IPS-20b (cell line): ENCODE data around the gene MKNK1.

Experiments
- H3K27ac ChIP-seq: one replicate; pipeline ENCODE4 v1.5.1; 2013; ENCODE audit warnings: low read length
- H3K27me3 ChIP-seq: 2 replicates; pipeline ENCODE4 v1.6.1; 2013; ENCODE audit warnings: mild to moderate bottlenecking, low read length, inconsistent platforms; ENCODE audit not compliant: insufficient read depth
- H3K36me3 ChIP-seq: 2 replicates; pipeline ENCODE4 v1.6.1; 2013; ENCODE audit warnings: low read depth, mild to moderate bottlenecking, inconsistent platforms, low read length, moderate library complexity; ENCODE audit not compliant: insufficient read depth
- H3K4me1 ChIP-seq: 2 replicates; pipeline ENCODE4 v1.6.1; 2013; ENCODE audit warnings: mild to moderate bottlenecking, control low read depth, inconsistent platforms, low read length, moderate library complexity; ENCODE audit not compliant: insufficient read depth
- H3K4me3 ChIP-seq: 2 replicates; pipeline ENCODE4 v1.5.1; 2013; ENCODE audit warnings: mild to moderate bottlenecking, low read length, inconsistent platforms
- H3K9ac ChIP-seq: 2 replicates; pipeline ENCODE4 v1.6.1; 2013; ENCODE audit warnings: low read depth, mild to moderate bottlenecking, inconsistent platforms, low read length, moderate library complexity
- H3K9me3 ChIP-seq: 2 replicates; pipeline ENCODE4 v1.6.1; 2013; ENCODE audit warnings: mild to moderate bottlenecking, low read depth, low read length, inconsistent platforms; ENCODE audit not compliant: insufficient read depth

The MKNK1 gene

GRCh38 chr1:46617833-46618232 lies 13.8 kb upstream of the MKNK1 start:
- no peaks in the 10 kb centered on the region for H3K9me3 ChIP-seq
- peaks cover 26% of the 10 kb centered on the region for H3K27me3 ChIP-seq
- peaks cover 16% of the 10 kb centered on the region for H3K4me1 ChIP-seq
- H3K4me3 ChIP-seq: no peak overlapping the region
- no peak overlapping the region for H3K27ac ChIP-seq
- H3K36me3 ChIP-seq: no peaks in the 10 kb centered on the region
- H3K9ac ChIP-seq: no peak overlapping the region

- H3K4me1 ChIP-seq: peaks cover 16% of the 10 kb centered on the region
- H3K36me3 ChIP-seq: no peaks in the 10 kb centered on the region
- no peak overlapping the region for H3K27ac ChIP-seq
- H3K4me3 ChIP-seq: peak overlapping the region; percentile 76
- no peaks in the 10 kb centered on the region for H3K9me3 ChIP-seq
- peaks cover 26% of the 10 kb centered on the region for H3K27me3 ChIP-seq
- H3K9ac ChIP-seq: peak overlapping the region; percentile 55; the same call in 1 of the 2 replicates
These were observed 13.2 kb upstream of the MKNK1 start for GRCh38 chr1:46617108-46617800.

GRCh38 chr1:46616277-46617107 lies 12.4 kb upstream of the MKNK1 start, which contains the start of gene MOB3C:
Gene MOB3C, minus strand, starts transcription at chr1:46616811. Its CDS starts 3,490 bp downstream, at chr1:46613321.
- Histone ChIP-seq H3K36me3 (no peaks in the 10 kb centered on the region), H3K9ac (peak within 1 kb of the TSS; percentile 55; the same call in 1 of the 2 replicates), H3K4me1 (peaks cover 19% of the 10 kb centered on the region), H3K4me3 (peak within 1 kb of the TSS; percentile 76), H3K9me3 (no peaks in the 10 kb centered on the region), H3K27me3 (peaks cover 26% of the 10 kb centered on the region), H3K27ac (no peak within 1 kb of the TSS)

DNA sequence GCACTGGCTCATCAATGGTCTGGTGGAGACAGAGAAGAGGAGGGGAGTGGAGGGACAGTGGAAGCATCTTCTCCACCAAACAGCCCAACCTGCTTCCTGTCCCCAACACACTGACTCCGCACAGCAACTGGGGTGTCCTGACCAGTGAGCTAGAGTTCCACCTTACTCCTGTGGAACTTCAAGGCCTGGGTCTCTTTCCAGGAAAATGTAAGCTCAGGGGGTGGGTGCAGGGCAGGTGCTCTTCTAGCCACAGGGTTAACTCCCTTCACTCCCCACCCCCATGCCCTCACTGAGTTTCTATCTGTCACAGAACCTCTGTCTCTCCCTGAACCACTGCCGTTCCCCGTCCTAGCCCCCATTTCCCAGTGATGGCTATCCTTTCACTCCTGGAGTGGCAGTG lies 11.7 kb upstream of the MKNK1 start:
- Histone ChIP-seq H3K9me3 (no peaks in the 10 kb centered on the region), H3K27ac (no peak overlapping the region), H3K4me3 (peak overlapping the region; percentile 76; the same call in 1 of the 2 replicates), H3K9ac (no peak overlapping the region), H3K36me3 (no peaks in the 10 kb centered on the region), H3K27me3 (peaks cover 25% of the 10 kb centered on the region), H3K4me1 (peaks cover 22% of the 10 kb centered on the region)

GRCh38 chr1:46615088-46615487 lies 11.0 kb upstream of the MKNK1 start:
- Histone ChIP-seq H3K27me3 (peaks cover 18% of the 10 kb centered on the region), H3K4me1 (peaks cover 22% of the 10 kb centered on the region), H3K9ac (no peak overlapping the region), H3K9me3 (no peaks in the 10 kb centered on the region), H3K27ac (no peak overlapping the region), H3K4me3 (no peak overlapping the region), H3K36me3 (no peaks in the 10 kb centered on the region)

GRCh38 chr1:46614604-46614984 lies 10.5 kb upstream of the MKNK1 start:
- H3K36me3 ChIP-seq: no peaks in the 10 kb centered on the region
- peaks cover 22% of the 10 kb centered on the region for H3K4me1 ChIP-seq
- no peak overlapping the region for H3K4me3 ChIP-seq
- no peak overlapping the region for H3K27ac ChIP-seq
- peaks cover 18% of the 10 kb centered on the region for H3K27me3 ChIP-seq
- peak overlapping the region; percentile 22; the same call in 1 of the 2 replicates for H3K9ac ChIP-seq
- H3K9me3 ChIP-seq: no peaks in the 10 kb centered on the region

DNA sequence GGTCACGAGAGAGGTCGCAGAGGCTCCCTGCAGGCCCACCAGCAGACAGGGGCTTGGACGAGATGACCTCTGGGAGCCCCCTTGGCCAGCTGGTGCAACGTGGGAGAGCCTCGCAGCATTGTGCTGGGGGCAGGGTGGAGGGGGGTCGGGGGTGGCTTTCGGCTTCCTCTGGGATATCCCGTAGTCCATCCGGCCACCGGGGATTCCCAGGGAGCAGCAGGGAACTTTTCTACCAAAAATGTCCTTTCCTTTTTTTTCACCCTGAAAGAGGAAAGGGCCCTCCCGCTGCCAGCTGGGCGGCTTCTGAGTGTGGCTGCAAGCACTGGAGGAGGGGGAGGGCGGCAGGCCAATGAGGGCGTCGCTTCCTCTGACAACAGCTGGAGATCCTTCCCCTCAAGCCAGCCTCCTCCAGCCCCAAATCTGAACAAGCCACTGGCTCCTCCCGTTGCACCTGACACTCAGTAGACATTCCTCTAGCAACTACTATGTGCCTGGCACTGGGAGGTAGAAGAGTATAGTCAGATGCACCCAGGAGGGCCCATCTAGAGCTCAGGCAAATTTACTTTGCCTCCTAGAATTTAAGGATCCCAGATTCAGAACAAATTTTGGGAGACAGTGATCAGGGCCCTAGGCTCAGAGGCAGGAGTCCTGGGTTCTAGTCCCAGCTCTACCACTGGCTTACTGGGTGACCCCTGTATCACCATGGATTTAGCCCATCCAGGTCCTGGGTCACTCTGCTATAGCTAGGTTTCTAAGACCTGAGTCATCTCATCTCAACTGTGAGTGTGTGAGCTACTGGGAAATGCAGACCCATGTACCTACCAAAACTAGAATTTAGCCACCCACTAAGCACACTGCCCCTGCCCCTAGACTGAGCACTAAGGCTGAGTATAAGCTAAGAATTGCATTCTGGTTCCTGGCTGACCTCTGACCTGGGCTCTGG lies 9.9 kb upstream of the MKNK1 start:
- Histone ChIP-seq H3K27me3 (peaks cover 18% of the 10 kb centered on the region), H3K27ac (no peak overlapping the region), H3K4me1 (peaks cover 22% of the 10 kb centered on the region), H3K9ac (peak overlapping the region; percentile 53; the same call in 1 of the 2 replicates), H3K36me3 (no peaks in the 10 kb centered on the region), H3K4me3 (peak overlapping the region; percentile 52; the same call in 1 of the 2 replicates), H3K9me3 (no peaks in the 10 kb centered on the region)

- H3K9me3 ChIP-seq: no peaks in the 10 kb centered on the region
- peaks cover 2% of the 10 kb centered on the region; the same call in 1 of the 2 replicates for H3K36me3 ChIP-seq
- H3K4me1 ChIP-seq: peaks cover 22% of the 10 kb centered on the region
- peaks cover 14% of the 10 kb centered on the region for H3K27me3 ChIP-seq
- no peak overlapping the region for H3K27ac ChIP-seq
- peak overlapping the region; percentile 53; the same call in 1 of the 2 replicates for H3K9ac ChIP-seq
- peak overlapping the region; percentile 52; the same call in 1 of the 2 replicates for H3K4me3 ChIP-seq
These were observed 9.0 kb upstream of the MKNK1 start for GRCh38 chr1:46612937-46613660.

DNA sequence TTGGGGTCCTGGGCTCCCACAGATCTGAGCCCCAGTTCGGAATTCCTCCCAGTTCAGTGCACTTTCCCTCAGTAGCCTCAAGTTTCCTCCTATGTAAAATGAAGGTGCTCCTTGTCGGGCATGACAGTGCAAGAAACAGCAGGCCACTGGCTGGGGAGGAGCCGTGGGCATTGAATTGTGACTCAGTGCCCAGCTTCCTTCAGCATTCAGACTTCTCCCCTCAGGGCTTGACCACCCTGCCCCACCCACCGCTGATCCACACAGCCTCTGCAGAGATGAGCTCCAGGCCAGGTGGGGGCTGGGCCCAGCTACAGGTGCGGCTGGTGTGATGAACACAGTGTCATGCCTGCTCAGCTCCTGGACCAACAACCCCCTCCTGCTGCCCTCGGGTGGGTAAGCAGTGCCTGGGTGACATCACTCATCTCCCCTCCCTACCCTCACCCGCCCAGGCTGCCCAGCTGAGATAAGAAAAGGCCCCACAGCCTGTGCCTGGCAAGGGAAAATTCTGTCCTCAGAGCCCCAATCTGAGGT lies 7.7 kb upstream of the MKNK1 start:
- Histone ChIP-seq H3K9me3 (no peaks in the 10 kb centered on the region), H3K36me3 (peaks cover 2% of the 10 kb centered on the region; the same call in 1 of the 2 replicates), H3K4me3 (no peak overlapping the region), H3K27ac (no peak overlapping the region), H3K4me1 (peaks cover 22% of the 10 kb centered on the region), H3K9ac (no peak overlapping the region), H3K27me3 (peaks cover under 1% of the 10 kb centered on the region; the same call in 1 of the 2 replicates)

DNA sequence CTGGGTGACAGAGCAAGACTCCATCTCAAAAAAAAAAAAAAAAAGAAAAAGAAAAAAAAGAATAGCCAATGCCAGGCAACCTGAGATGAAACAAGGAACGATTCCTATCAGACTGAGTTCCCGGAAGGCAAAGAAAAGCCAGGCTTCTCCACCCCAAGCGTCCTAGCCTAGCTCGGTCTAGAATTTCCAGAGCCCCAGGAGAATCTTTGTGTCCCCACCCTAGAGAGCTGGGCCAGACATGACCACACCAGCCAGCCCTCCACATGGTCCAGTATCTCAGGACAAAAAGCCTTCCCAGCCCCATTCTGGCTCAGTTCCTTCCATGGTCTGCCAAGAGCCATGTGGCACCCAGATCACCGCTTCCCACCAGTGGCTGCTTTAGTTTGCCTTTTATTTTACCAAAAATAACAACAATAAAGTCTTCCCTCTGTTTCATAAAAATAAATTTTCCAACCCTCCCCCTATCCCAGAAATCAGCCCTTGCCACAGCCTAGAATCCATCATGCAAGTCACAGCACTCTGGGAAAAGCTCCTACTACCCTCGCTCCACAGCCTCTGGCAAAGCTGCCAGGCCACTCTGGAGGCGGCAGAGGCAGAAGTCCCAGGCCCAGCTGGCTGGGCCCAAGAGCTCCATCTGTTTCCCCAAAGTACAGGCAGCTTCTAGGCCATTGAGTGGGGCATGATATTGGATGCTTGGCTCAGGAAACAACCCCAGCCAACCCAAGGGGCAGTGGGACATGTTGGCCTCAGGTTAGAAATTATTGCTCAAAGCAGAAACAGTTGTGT lies 3.5 kb upstream of the MKNK1 start:
- Histone ChIP-seq H3K27ac (no peak overlapping the region), H3K27me3 (no peaks in the 10 kb centered on the region), H3K36me3 (peaks cover 2% of the 10 kb centered on the region; the same call in 1 of the 2 replicates), H3K4me1 (peaks cover 14% of the 10 kb centered on the region), H3K4me3 (no peak overlapping the region), H3K9ac (no peak overlapping the region), H3K9me3 (no peaks in the 10 kb centered on the region)
